A172 (cell line): ENCODE results near the gene RHOF. TPM values are rescaled to one million over a fixed set of nuclear protein-coding genes. Genes with fewer than 3 reads are reported as not detected.
A peak's percentile ranks its signal among the peaks of the same experiment; 100 is the strongest.
"Not testable (repeated sequence)": the region's sequence is repeated elsewhere in the genome, so short reads cannot be mapped to it uniquely, and the experiment has no call there.

Experiments
- DNase-seq: peaks from one replicate; pipeline ENCODE4 v3.0.0-alpha.2; 2015; ENCODE audit warnings: low spot score
- total RNA-seq: library from RNA; depleted of rRNA; stranded (reverse); fragments of >200 nt; shearing (Covaris generic); gene quantifications from 2 replicates; pipeline ENCODE4 v1.2.3, GENCODE V29; 2014

The RHOF gene
- total RNA-seq, 1 experiment from 2014 or later = 2.7 TPM

DNA sequence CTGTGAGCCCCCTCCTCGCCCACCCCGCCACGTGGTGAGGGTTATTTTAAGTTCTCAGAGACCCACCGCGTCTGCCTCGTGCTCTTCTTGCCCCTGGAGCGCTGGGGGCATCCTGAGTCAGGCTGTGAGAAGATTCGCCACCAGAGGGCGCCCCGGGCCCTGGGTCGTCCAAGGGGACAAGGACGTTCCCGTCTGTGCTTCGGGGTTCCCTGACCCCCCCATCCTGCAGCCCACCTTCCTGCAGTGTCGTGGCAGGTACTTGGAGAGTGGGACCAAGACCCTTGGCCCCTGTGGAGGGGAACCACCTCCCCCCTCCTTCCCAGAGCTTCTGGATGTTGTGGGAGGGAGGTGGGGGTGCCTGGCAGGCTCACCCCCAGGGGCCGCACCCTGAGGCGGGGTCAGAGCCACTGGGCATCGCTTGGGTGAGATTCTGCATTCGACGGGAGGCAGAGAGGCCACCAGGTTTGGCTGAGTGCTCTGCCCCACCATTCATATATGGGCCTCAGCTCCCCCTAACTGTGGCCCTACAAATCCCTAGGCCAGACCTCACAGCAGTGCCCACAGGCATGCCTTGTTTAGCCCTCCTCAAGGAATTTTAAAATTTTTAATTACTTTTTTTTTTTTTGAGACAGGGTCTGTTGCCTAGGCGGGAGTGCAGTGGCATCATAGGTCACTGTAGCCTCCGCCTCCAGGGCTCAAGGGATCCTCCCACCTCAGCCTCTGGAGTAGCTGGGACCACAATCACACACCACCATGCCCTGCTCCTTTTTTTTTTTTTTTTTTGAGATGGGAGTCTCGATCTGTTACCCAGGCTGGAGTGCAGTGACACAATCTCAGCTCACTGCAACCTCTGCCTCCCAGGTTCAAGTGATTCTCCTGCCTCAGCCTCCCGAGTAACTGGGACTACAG is 17.0 kb downstream of the RHOF start:
- peak; percentile 48 for DNase-seq

DNA sequence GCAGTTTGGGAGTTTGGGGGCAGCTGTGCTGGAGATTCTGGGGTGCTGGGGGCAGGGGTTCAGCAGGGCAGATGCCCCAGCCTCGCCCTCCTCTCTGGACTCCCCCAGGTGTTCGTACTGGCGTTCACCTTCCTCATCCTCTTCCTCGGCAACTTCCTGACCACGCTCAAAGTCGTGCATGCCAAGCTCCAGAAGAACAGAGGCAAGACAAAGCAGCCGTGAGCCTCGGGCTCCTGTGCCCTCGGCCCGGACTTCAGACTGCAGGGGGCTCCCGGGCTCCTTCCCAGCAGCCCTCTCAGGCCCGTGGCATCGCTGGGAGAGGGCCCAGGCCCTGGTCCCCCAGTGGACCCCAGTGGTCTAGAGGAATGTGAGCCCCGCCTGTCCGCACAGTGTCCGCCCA is 18.0 kb downstream of the RHOF start:
- no peak for DNase-seq

DNA sequence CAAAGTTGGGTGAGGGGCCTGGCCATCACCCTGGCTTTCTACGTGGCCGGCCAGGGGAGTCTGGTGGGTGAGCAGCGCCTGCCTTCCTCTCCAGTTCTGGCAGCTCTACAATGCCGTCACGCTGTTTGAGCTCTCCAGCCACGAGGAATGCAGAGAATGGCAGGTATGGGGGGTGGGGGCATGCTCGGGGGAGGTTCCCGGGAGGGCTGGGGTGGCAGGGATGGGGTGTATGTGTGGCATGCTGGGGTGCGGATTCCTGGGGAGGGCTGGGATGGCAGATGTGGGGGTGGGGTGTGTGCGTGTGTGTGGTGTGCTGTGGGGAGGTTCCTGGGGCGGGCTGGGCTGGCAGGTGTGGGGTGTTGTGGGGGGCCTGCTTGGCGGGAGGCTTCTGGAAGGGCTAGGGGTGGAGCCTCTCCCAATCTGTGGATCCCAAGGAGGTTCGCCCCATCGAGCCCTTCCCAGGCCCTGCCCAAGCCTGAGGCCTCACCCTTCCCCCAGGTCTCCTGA is 18.5 kb downstream of the RHOF start:
- DNase-seq = no peak

DNA sequence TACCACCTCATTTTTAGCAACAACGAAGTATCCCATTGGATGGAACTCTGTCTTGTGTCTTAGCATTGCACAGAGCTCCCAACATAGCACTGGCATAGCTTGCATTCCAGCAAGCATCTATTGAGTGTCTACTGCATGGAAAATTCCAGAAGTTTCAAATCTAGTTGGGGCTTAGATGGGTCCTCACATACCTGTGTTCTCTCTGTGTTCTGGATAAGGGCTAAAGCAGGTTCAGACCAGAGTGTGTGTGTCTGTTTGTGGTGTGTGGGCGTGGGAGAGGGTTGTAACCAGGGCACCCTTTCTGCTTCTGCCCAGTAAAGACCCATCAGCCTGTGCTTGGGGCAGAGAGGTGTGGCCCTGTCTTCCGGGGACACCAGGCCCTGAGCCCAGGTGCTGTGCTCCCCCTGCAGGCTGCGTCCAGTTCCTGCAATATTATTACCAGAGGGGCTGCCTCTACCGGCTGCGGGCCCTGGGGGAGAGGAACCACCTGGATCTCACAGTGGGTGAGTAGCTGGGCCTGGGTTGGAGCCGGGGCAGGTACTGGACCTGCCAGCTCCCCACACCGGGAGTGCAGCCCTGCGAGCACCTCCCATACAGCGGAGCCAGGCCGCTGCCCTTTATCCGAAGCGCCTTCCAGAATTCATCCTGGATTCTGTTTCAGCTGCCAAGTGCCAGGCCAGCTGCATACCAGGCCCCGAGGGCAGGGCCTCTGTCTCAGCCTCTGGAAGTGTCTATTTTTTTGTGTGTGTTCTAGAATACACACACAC is 20.3 kb downstream of the RHOF start:
- peak; percentile 71 for DNase-seq

DNA sequence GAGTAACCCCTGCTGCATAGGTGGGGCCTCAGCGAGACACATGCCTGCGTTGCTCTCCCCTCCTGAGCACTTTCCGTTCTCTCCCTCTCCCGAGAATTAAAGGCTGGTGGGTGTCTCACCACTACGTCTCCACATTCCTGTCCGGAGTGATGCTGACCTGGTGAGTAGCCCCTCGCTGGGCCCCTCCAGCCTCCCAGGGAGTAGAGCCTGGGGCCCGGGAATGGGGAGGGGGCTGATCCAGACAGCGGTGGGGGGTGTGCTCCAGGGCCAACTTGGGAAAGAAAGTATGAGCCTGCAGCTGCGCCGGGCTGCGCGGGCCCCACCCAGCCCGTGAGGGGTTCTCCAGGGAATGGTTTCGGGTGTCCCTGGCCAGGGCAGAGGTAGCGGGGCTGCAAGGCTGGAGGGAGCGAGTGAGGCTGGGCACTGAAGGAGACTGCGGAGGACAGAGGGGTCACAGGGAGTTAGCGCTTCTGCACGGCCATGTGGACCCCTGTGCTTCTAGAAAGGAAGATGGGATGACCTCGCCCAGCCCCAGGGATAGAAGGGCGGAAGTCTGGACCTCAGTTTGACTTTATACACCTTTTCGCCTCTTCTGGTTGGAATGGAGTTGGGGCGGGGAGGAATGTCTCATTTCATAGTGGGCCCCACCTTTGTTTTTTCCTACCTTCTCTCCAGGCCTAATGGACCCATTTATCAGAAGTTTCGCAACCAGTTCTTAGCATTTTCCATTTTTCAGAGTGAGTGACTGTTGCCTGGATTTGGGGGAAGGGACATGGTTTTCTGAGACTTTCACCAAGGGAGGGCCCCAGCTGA is 22.5 kb downstream of the RHOF start:
- no peak for DNase-seq

DNA sequence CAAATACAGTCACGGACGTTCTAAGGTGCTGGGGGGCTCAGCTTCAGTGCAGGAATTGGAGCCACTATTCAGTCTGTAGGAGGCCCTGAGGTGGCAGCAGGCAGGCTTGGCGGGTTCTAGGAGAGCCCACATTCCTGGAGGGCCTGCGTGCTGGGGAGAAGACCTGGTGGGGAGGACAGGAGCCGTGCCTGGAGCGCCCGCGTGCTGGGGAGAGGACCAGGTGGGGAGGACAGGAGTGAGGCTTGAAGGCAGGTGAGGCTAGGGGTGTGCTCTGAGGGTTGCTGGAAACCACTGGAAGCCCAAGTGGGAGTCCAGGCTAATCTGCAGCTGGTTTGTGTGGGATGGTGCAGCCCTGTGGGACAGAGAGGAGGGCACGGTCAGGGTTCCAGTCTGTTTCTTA is 23.1 kb downstream of the RHOF start:
- no peak for DNase-seq

DNA sequence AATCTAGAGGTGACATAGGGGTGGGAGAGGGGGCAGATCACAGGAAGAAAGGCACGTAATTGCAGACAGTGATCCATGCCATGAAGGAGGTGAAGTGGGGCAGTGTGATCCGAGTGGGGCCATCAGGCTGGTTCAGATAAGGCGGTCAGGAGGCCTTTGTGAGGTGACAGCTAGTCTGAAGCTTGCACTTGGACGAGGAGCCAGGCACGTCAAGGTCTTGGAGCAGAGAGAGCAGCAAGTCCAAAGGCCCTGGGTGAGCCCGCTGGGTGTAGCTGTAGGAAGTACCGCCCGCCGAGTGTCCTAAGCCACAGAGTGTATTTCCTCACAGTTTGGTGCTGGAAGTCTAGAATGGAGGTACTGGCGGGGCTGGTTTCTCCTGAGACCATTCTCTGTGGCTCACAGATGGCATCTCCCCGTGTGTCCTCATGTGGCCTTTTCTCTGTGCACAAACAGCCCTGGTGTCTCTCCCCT is 23.6 kb downstream of the RHOF start:
- DNase-seq = no peak

DNA sequence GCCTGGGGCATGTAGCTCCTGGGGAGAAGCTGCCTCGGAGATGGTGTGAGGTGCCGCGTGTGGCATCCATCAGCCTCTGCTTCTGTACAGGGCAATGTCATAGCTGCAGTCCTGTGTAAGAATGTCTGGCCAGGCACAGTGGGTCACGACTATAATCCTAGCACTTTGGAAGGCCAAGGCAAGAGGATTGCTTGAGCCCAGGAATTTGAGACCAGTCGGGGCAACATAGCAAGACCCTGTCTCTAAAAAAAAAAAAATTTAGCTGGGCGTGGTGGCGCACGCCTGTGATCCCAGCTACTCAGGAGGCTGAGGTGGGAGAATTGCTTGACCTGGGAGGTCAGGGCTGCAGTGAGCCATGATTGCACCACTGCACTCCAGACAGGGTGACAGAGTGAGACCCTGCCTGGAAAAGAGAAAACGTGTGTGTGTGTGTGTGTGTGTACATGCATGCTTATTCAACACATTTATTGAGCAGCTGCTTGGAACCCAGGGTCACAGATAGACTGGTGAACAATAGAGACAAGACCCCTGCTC is 24.1 kb downstream of the RHOF start:
- DNase-seq = no peak

DNA sequence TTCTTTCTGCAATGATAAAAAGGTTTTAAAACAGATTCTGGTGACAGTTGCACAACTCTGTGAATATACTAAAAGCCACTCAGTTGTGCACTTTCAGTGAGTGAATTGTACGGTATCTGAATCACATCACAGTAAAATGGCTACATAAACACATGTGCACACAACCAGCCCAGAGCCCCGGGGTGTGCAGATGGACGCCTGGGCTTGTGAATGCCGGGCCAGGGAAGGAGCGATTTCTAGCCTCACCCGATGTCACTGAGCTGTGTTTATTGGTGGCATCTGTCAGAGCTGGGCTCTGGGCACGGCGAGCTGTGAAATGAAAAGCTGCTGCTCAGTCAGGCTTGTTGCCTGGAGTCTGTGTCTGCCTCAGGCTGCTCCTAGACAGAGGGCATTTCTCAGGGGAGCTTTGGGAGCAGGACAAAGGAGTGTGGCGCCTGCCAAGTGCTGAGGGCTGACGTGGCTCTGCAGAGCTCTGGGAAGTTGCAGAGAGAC is 25.9 kb downstream of the RHOF start:
- DNase-seq = no peak

DNA sequence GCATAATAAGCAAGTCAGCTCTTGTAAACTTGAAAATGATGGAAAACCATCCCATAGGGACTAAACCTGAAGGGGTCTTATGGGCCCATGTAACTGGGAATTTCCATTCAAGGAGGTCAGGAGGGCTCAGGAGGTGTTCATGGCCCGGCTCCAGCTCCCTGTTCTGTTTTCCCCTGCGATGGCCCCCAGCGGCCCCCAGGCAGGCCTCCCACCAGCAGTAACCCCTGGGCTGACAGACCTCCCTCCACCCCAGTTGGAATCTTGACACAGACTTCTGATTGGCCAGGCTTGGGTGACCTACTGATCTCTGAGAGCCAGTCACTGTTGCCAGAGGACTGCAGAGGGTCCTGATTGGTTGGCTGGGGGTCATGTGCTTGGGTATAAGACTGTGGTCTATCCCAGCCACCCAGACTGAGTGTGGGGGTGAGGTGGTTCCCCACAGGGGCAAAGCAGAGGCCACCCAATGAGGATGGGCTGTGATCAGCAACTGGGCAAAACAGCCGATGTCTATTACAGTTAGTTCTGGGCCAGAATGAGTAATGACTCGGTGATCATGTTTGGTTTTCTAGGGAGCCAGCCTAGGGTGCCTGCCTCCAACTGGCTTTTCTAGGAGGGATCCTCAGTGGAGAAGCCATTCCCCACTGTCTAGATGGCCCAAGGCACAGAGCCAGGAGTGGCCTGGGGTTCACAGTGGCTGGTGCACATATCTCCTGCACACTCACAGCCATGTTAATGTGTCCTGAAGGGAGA is 27.0 kb downstream of the RHOF start:
- no peak for DNase-seq

DNA sequence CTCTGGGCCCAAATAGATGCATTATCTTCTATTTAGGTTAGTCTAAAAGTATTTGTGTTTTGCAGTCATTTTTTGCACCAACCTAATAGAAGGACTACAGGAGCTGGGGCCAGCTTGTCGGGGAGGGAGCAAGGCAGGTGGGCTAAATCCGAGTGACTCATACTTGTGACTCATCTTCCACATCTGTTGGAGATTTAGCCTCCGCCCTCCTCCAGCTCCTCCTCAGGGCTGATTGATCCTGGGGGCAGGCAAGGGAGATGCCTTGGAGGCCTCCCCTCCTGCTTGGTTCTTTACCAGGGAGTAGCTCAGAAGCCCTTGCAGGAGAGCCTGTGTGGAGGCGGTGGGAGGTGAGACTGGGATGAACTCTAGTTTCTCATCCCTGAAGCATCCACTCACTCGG is 27.9 kb downstream of the RHOF start:
- DNase-seq = peak; percentile 91

DNA sequence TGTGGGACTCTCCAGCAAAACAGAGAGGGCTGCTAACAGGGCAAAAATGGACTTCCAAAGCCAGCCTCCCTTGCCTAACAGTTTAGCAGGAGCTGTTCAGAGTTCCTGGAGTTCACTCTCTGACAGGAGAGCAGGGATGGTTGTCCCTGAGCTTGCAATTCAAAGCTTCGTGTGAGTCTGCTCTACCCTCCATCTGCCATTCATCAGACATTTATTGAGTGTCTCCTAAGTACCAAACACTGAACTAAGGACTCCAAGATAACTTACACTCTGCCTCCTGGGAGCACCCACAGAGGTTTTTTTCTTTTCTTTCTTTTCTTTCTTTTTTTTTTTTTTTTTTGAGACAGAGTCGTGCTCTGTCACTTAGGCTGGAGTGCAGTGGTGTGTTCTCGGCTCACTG is 28.7 kb downstream of the RHOF start:
- no peak for DNase-seq

DNA sequence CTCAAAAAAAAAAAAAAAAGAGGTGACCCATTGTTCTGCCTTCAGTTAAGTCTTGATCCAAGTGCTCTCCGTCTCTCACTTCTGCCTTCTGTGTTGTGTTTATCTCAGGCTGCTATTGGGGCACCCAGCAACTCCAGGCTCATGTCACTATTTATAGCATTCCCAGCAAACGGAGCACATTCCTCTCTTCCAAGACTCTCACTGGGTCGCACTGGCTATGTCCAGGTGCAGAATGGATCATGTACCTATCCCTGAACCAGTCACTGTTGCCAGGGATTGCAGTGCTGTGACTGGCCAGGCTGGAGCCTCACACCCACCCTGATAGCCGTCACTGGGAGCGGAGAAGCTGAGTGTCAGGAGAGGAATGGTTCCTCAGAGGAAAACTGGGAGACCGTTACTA is 31.2 kb downstream of the RHOF start:
- peak; percentile 42 for DNase-seq

DNA sequence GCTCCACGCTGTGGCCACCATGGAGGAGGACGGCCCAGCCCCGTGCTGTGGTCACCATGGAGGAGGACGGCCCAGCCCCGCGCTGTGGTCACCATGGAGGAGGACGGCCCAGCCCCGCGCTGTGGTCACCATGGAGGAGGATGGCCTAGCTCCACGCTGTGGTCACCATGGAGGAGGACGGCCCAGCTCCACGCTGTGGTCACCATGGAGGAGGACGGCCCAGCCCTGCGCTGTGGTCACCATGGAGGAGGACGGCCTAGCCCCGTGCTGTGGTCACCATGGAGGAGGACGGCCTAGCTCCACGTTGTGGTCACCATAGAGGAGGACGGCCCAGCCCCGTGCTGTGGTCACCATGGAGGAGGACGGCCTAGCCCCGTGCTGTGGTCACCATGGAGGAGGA is 35.0 kb downstream of the RHOF start:
- not testable (repeated sequence) for DNase-seq

DNA sequence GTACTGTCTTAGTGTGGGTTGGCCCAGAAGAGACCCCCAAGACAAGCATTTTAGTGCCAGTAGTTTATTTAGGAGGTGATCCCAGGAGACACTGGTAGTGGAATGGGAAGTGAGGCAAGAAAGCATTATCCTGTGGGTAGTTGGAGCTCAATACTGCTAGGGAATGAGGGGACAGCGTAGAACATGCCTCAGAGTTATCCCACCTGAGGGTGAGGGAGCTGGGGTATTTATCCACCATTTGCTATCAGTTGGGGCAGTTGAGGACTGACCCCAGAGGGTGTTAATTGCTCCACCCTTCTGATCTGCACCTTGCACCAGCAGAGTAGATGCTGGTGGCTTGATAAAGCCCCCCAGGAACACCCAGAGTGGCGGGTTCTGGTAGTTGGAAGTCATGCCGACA is 37.9 kb downstream of the RHOF start:
- DNase-seq = no peak

DNA sequence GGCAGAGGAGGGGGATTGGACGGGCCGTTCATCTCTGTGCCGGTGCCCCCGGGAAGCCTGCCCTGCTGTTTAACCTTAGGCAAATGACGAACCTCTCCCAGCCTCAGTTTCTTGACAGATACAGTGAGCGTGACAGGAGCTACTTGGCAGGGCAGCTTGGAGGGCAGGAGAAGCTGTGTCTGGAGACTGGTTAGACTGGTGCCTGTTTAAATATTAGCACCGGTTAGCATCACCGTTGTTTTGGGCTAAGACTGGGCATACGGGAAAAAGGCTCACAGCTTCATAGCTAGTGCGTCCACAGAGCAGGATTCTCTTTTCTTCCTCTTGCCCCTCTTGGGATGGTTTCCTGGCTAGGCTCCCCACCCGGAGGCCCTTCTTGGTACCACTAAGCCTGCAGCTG is 38.7 kb downstream of the RHOF start:
- no peak for DNase-seq

DNA sequence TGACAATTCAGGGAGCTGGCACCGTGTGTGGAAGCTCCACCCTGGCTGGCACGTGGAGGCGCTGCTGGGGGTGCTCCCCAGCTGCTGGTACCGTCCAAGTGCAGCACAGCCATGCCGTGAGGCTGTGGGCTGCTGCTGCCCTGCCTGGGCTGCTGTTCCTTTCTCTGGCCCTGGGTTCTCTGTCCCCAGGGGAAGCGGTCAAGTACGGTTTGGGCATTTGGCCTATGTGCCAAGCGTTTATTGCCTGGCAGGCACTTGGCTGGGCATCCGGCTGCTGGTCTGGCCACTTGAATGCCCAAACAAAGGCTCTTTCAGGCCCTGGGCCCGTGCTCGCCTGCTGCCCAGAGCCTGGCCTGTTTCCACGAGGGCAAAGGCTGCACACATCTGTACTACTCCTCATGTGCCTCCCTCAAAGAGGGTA is 39.6 kb downstream of the RHOF start:
- no peak for DNase-seq

DNA sequence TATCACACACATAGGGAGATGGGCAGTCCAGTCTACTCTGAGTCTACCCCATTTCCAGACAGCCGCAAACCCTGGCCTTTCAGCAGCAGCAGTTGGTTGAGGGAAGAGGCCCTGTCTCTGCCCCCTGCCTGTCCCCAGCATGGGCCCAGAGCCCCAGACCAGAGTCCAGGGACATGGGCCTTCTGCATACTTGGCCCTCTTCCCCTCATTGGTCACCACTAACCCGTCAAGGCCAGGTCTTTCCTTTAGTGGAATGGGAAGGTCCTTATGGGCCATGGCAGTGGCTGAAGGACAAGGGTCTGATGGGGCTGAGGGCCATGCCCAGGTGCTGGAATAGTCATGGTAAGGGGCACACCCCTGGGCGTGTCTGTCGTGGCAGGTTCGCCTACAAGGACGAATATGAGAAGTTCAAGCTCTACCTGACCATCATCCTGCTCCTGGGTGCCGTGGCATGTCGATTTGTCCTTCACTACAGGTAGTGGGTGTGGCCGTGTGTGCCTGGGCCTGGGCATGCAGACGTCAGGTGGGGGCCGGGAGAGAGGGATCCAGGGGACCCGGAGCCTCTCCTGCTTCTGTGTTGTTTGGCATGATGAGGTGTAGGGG is 41.6 kb downstream of the RHOF start:
- DNase-seq = no peak

DNA sequence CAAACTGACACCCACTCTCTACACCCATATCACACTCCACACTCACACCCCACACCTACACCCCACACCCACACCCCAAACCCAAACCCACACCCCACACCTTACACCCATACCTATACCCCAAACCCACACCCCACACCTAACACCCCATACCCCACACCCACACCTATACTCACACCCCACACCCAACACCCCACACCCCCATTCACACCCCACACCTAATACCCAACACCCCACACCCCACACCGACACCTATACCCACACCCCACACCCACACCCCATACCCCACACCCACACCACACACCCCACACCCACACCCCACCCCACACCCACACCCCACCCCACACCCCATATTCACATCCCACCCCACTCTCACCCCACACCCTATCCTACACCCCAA is 42.5 kb downstream of the RHOF start:
- no peak for DNase-seq

DNA sequence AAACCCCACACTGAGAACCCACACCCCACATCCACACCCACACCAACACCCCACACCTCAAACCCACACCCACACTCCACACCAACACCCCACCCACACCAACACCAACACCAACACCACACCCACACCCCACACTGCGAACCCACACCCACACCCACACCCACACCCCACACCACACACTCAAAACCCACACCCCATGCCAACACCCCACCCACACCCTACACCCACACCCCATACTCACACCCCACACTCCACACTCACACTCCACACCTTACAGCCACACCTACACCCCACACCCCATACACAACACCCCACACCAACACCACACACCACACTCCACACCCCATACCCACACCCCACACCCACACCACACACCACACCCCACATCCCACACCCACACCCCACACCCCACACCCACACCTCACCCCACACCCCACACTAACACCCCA is 43.0 kb downstream of the RHOF start:
- DNase-seq = no peak
